ENCODE data around the gene RRAS. TPM values are rescaled to one million over a fixed set of nuclear protein-coding genes. Genes with fewer than 3 reads are reported as not detected.
A peak's percentile ranks its signal among the peaks of the same experiment; 100 is the strongest.

The RRAS gene
- total and polyA plus RNA-seq, 12 donors, result 6.8 to 180 (median 42.3) TPM

DNA sequence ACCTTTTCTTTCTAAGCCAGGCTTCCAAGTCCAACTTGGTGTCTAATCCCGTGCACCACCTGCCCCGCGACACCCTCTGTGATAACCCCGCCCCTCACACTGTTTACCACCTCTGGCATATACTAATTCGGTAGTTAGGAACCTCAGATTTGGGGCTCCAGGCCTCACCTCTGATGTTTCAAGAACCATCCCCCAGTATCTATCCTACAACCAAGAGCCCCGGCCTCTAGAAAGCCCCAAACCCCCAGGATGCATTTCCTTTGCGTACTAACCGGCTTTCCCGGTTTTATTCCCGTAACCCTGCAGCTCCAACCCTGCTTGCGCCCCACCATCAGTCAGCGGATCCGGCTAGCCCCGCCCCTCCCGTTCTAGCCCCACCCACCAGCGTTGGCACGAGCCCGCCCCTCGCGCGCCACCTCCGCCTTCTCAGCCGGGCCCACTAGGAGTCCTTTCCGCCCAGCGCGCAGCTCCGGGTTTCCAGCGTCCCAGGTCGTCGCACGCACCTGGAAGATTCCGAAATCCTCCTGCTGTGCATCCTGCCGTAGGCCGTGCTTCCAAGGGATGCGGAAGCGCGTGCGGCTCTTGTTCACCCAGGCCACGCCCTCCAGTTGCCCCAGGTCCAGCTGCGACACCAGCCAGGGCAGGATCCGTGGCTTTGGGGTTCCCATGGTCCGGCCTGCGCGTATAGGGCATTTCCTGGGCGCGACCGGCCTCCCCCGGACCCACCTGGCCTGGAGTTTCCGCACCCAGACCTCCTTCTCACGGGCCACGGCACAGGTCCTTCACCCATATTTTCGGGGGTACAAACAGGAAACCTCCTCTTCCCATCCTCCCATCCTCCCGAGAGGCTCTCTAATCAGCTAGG lies 24.5 kb upstream of the RRAS start:
- DNase-seq, result peak; percentile 89 to 94 (median 92)
- Histone ChIP-seq H3K4me3 (peak overlapping the region in 3 of 4 donors; percentile 53 to 69 (median 61)), H3K36me3 (replicated peaks in 1 of 2) (peaks cover 0 to 30% of the 10 kb centered on the region in 2 donors), H3K27ac (peak overlapping the region; percentile 72 to 92 (median 86)), H3K9me3 (replicated peaks in 1 of 3) (no peaks in the 10 kb centered on the region), H3K4me1 (replicated peaks in 1 of 2) (peaks cover 14 to 17% of the 10 kb centered on the region in 2 donors), H3K27me3 (no peaks in the 10 kb centered on the region)
- 0 to 2% (median 0%) methylated on average over 24 to 53 of the region's 53 CpGs for WGBS, 4 donors
- intact Hi-C loops (cut with DNase I), result no loop called here
- peak in 1 of 2 donors; percentile 58 for TF ChIP-seq POLR2A (IDR thresholded peaks at IDR 0.05)
- TF ChIP-seq, protein P1, sequence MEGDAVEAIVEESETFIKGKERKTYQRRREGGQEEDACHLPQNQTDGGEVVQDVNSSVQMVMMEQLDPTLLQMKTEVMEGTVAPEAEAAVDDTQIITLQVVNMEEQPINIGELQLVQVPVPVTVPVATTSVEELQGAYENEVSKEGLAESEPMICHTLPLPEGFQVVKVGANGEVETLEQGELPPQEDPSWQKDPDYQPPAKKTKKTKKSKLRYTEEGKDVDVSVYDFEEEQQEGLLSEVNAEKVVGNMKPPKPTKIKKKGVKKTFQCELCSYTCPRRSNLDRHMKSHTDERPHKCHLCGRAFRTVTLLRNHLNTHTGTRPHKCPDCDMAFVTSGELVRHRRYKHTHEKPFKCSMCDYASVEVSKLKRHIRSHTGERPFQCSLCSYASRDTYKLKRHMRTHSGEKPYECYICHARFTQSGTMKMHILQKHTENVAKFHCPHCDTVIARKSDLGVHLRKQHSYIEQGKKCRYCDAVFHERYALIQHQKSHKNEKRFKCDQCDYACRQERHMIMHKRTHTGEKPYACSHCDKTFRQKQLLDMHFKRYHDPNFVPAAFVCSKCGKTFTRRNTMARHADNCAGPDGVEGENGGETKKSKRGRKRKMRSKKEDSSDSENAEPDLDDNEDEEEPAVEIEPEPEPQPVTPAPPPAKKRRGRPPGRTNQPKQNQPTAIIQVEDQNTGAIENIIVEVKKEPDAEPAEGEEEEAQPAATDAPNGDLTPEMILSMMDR (IDR thresholded peaks at IDR 0.05), result peak in 5 of 6 experiments; percentile 6 to 52 (median 31)

DNA sequence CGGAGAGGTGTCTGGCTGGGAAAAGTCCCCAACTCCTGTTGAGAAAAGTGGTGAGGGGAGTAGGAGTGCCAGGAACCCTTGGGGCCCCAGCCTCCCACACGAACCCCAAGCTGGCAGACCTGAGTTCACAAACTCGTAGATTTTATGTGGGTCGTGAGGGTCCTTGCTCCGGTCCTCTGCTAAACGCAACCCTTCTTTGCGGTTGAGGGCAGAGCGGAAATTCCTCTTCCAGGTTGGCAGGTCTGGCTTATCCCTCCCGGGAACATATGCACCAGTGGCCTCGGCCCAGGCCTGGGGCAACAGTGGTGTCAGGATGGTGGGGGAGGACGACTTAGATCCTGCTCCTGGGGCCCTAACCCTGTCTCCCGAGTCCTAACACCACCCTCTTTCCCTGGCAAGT lies 23.3 kb upstream of the RRAS start:
- Histone ChIP-seq H3K27me3 (no peaks in the 10 kb centered on the region), H3K36me3 (replicated peaks in 1 of 2) (peaks cover 0 to 40% of the 10 kb centered on the region in 2 donors), H3K9me3 (replicated peaks in 1 of 3) (no peaks in the 10 kb centered on the region), H3K27ac (no peak overlapping the region), H3K4me3 (no peak overlapping the region), H3K4me1 (replicated peaks in 1 of 2) (peaks cover 14 to 17% of the 10 kb centered on the region in 2 donors)
- WGBS, 4 donors, result 86 to 94% (median 91%) methylated on average over 12 of the region's 12 CpGs
- no peak for DNase-seq
- intact Hi-C loops (cut with DNase I), result no loop called here
- TF ChIP-seq, protein P1 (IDR thresholded peaks at IDR 0.05), result no peak
- TF ChIP-seq POLR2A (IDR thresholded peaks at IDR 0.05), result no peak

DNA sequence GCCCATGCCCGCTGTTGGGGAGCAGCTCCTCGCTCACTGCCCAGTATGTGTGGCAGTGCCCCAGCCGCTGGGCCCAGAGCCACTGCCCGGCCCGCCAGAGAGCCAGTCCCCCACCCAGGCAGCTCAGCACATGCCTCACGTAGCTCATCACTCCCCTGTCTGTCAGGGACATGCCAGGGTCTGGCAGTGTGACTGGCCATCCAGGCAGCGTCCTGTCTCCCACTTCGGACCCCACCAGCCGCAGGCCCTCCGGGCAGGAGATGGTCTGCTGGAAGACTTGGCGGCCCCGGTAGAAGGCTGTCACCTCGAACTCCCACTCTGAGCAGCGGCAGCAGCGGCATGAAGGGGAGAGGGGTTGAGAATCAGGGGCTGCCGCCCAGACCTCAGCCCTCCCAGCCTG lies 22.1 kb upstream of the RRAS start:
- Histone ChIP-seq H3K9me3 (replicated peaks in 1 of 3) (no peaks in the 10 kb centered on the region), H3K4me1 (replicated peaks in 1 of 2) (peaks cover 14 to 17% of the 10 kb centered on the region in 2 donors), H3K27ac (no peak overlapping the region), H3K36me3 (replicated peaks in 1 of 2) (peaks cover 0 to 52% of the 10 kb centered on the region in 2 donors), H3K4me3 (no peak overlapping the region), H3K27me3 (no peaks in the 10 kb centered on the region)
- DNase-seq, result no peak
- WGBS, 4 donors, result 80 to 94% (median 94%) methylated on average over 8 to 16 of the region's 16 CpGs; no CpG with 5 or more reads in 1 of the 4 donors
- TF ChIP-seq POLR2A (IDR thresholded peaks at IDR 0.05), result no peak
- TF ChIP-seq, protein P1 (IDR thresholded peaks at IDR 0.05), result no peak
- intact Hi-C loops (cut with DNase I), result no loop called here

DNA sequence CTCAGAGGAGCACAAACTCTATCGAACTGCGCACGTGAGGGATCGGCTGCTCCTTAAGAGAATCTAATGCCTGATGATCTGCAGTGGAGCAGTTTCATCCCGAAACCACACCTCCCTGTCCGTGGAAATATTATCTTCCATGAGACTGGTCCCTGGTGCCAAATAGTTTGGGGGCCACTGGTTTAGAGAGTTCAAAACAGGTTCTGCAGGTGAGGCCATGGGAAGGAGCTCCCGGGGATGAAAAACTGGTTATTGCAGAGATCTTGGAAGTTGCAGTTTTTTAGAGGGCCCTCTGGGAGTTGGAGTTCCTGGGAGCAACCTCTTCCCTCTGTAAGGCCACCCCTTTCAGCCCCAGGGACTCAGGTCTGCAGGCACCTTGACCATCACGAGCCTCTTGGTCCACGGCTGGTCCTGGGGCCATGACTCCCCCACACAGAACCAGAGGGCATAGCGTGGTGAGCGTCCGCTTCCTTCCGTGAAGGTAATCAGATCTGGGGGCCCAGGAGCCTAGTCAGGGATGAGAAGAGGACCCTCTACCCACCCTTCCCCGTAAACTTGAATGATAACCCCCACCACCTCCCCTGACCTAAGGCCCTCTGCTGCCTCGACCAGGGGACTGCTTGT lies 20.5 kb upstream of the RRAS start:
- H3K4me3 ChIP-seq, result no peak overlapping the region
- H3K36me3 ChIP-seq (replicated peaks in 1 of 2), result peaks cover 0 to 67% of the 10 kb centered on the region in 2 donors
- no peak overlapping the region for H3K27ac ChIP-seq
- H3K27me3 ChIP-seq, result no peaks in the 10 kb centered on the region
- H3K4me1 ChIP-seq (replicated peaks in 1 of 2), result peaks cover 7 to 12% of the 10 kb centered on the region in 2 donors
- H3K9me3 ChIP-seq (replicated peaks in 1 of 3), result no peaks in the 10 kb centered on the region
- DNase-seq, result no peak
- intact Hi-C loops (cut with DNase I), result no loop called here
- TF ChIP-seq POLR2A (IDR thresholded peaks at IDR 0.05), result no peak
- TF ChIP-seq, protein P1 (IDR thresholded peaks at IDR 0.05), result no peak
- 90 to 95% (median 93%) methylated on average over 7 to 15 of the region's 15 CpGs for WGBS, 4 donors

Measured in adrenal gland (tissue), 12 donors.